Tibial artery (tissue), 4 donors: ENCODE results near the gene GRID2.

Experiments used
- DNase-seq, 2 donors: peaks; one replicate each; pipeline ENCODE4 v3.0.0-alpha.2; 2019
- H3K27ac ChIP-seq, 2 donors: fragments of 200-600 bp; sonication (generic) in 1 of 2; 1 replicate in 1 of 2; 2 replicates in 1 of 2; pipeline ENCODE4 v1.5.1; 2018 to 2019; ENCODE audit warnings: mild to moderate bottlenecking in 1 of 2
- H3K27me3 ChIP-seq, 2 donors: fragments of 200-600 bp; sonication (generic) in 1 of 2; one replicate each; pipeline versions ENCODE4 v1.5.1 to v1.6.0; 2016 to 2019
- H3K36me3 ChIP-seq, 3 donors: fragments of 200-600 bp; sonication (generic) in 2 of 3; one replicate each; pipeline ENCODE4 v1.5.1; 2016 to 2019; ENCODE audit warnings: mild to moderate bottlenecking in 2 of 3
- H3K4me1 ChIP-seq, 4 donors: fragments of 200-600 bp; sonication (generic) in 2 of 4; 1 replicate in 3 of 4; 2 replicates in 1 of 4; pipeline ENCODE4 v1.5.1; 2016 to 2019
- H3K4me3 ChIP-seq, 2 donors: fragments of 200-600 bp; sonication (generic) in 1 of 2; 1 replicate in 1 of 2; 2 replicates in 1 of 2; pipeline ENCODE4 v1.5.1; 2018 to 2019; ENCODE audit warnings: mild to moderate bottlenecking in 2 of 2
- H3K9me3 ChIP-seq, 3 donors: fragments of 200-600 bp; sonication (generic) in 1 of 3; one replicate each; pipeline ENCODE4 v1.5.1; 2016 to 2019
- intact Hi-C: fragments of 100-400 bp; cut with DNase I; formaldehyde crosslinking; loops from one replicate; pipeline ENCODE4 v1.15.0; 2023; ENCODE audit warnings: low total_unique reads
- TF ChIP-seq, protein P1 (sequence below), 2 experiments: fragments of 200-600 bp in 1 of 2; fragments of 450-650 bp in 1 of 2; IDR thresholded peaks; one replicate each; pipeline ENCODE4 v1.5.1; 2017 to 2019; ENCODE audit warnings: antibody characterized with exemption in 2 of 2, mild to moderate bottlenecking in 1 of 2, moderate library complexity in 1 of 2

The GRID2 gene

GRCh38 chr4:93495346-93495745, 1191.6 kb downstream of the GRID2 start:
- intact Hi-C loops = no loop called here
- Histone ChIP-seq H3K4me3 (no peak overlapping the region), H3K4me1 (no peaks in the 10 kb centered on the region), H3K27me3 (no peaks in the 10 kb centered on the region), H3K36me3 (no peaks in the 10 kb centered on the region), H3K27ac (no peak overlapping the region), H3K9me3 (no peaks in the 10 kb centered on the region)
- TF ChIP-seq, protein P1, sequence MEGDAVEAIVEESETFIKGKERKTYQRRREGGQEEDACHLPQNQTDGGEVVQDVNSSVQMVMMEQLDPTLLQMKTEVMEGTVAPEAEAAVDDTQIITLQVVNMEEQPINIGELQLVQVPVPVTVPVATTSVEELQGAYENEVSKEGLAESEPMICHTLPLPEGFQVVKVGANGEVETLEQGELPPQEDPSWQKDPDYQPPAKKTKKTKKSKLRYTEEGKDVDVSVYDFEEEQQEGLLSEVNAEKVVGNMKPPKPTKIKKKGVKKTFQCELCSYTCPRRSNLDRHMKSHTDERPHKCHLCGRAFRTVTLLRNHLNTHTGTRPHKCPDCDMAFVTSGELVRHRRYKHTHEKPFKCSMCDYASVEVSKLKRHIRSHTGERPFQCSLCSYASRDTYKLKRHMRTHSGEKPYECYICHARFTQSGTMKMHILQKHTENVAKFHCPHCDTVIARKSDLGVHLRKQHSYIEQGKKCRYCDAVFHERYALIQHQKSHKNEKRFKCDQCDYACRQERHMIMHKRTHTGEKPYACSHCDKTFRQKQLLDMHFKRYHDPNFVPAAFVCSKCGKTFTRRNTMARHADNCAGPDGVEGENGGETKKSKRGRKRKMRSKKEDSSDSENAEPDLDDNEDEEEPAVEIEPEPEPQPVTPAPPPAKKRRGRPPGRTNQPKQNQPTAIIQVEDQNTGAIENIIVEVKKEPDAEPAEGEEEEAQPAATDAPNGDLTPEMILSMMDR (IDR thresholded peaks at IDR 0.05) = no peak
- no peak for DNase-seq

DNA sequence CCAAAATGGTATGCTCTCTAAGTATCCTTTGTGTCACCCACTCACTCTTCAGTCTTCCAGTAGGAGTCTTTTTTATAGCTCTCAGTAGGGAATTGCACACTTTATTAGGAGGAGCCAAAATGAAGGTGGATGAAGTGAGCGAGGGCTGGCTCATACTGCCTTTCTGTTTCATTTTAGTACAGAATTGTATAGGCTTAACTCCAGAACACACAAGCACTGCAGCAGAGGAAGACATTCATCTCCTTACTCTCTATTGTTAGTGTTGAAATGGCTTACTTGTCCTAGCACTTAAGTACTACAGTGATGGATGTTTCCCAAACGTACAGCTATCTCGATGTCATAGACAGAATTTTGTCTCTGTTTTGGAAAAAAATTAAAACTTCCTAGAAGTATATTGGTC, 1197.5 kb downstream of the GRID2 start:
- TF ChIP-seq, protein P1 (IDR thresholded peaks at IDR 0.05) = no peak
- no peak for DNase-seq
- Histone ChIP-seq H3K9me3 (no peaks in the 10 kb centered on the region), H3K27ac (no peak overlapping the region), H3K4me3 (no peak overlapping the region), H3K27me3 (no peaks in the 10 kb centered on the region), H3K36me3 (no peaks in the 10 kb centered on the region), H3K4me1 (no peaks in the 10 kb centered on the region)
- intact Hi-C loops = no loop called here

DNA sequence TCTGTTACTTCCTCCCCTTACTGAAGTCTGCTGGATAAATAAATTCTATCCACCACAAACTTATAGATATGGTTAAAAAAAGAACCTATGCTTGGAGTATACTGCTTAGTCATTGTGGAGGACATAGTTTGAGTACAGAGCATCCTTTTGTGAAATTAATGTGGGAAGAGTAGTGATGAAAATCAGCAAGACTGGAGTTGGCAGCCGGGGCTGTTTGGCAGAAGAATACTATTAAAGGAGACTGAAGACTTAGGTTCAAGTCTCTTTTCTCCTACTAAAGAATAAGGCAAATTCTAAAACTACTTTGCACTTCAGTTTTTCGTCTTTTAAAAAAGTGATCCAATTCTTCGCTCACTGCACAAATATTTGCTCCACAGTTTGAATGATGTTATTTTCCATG, 1198.2 kb downstream of the GRID2 start:
- Histone ChIP-seq H3K27ac (no peak overlapping the region), H3K27me3 (no peaks in the 10 kb centered on the region), H3K9me3 (no peaks in the 10 kb centered on the region), H3K36me3 (no peaks in the 10 kb centered on the region), H3K4me1 (no peaks in the 10 kb centered on the region), H3K4me3 (no peak overlapping the region)
- intact Hi-C loops = no loop called here
- TF ChIP-seq, protein P1 (IDR thresholded peaks at IDR 0.05) = no peak
- no peak for DNase-seq

DNA sequence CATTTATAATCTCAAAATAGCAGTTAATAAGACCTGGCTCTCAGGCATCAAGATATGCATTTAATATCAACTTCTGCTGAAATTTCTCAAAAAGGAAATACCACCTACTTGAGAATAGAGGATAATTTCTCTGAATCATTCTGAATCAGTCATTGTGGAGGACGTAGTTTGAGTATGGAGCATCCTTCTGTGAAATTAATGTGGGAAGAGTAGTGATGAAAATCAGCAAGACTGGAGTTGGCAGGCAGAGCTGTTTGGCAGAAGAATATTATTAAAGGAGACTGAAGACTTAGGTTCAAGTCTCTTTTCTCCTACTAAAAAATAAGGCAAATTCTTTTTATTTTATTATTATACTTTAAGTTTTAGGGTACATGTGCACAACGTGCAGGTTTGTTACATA, 1199.2 kb downstream of the GRID2 start:
- no peaks in the 10 kb centered on the region for H3K9me3 ChIP-seq
- no peak for DNase-seq
- H3K27ac ChIP-seq = no peak overlapping the region
- no peak overlapping the region for H3K4me3 ChIP-seq
- intact Hi-C loops = no loop called here
- H3K4me1 ChIP-seq = no peaks in the 10 kb centered on the region
- H3K36me3 ChIP-seq = no peaks in the 10 kb centered on the region
- TF ChIP-seq, protein P1 (IDR thresholded peaks at IDR 0.05) = no peak
- H3K27me3 ChIP-seq = no peaks in the 10 kb centered on the region

DNA sequence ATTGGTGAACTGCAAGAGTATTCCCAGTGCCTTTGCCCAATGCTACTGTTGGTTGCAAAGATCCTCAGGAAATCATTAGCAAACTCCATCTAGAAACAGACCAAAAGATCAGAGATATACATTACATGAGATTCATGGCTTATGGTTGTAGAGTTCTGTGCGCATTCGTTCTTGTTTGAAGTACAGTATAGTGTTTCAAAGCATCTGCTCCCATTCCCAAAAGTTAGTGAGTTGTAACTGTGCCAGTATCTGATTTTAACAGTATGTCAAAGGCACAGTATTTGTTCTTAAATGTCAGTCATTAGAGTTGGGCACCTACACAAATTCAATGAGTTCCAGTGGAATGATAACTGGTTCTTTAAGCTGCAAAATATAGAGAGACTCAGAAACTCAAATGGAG, 1210.1 kb downstream of the GRID2 start:
- DNase-seq = no peak
- H3K4me3 ChIP-seq = no peak overlapping the region
- no peaks in the 10 kb centered on the region for H3K9me3 ChIP-seq
- no peak overlapping the region for H3K27ac ChIP-seq
- TF ChIP-seq, protein P1 (IDR thresholded peaks at IDR 0.05) = no peak
- no peaks in the 10 kb centered on the region for H3K36me3 ChIP-seq
- no peaks in the 10 kb centered on the region for H3K27me3 ChIP-seq
- intact Hi-C loops = no loop called here
- no peaks in the 10 kb centered on the region for H3K4me1 ChIP-seq

DNA sequence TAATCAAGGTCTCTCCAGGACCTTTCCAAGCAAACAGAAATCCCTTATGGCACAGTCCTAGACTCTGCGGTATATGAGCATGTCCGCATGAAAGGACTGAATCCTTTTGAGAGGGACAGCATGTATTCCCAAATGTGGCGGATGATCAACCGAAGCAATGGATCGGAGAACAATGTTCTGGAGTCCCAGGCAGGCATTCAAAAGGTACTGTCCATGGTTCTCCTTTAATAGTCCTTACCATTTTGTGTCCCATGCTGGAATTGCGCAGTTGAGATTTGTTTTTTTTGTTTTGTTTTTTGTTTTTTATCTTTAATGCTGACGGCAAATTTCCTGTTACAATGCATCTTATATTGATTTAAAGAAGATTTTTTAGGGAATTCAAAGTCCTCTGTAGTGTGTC, 1211.4 kb downstream of the GRID2 start:
- intact Hi-C loops = no loop called here
- no peaks in the 10 kb centered on the region for H3K4me1 ChIP-seq
- H3K36me3 ChIP-seq = no peaks in the 10 kb centered on the region
- no peaks in the 10 kb centered on the region for H3K9me3 ChIP-seq
- no peak overlapping the region for H3K4me3 ChIP-seq
- TF ChIP-seq, protein P1 (IDR thresholded peaks at IDR 0.05) = no peak
- no peak overlapping the region for H3K27ac ChIP-seq
- H3K27me3 ChIP-seq = no peaks in the 10 kb centered on the region
- DNase-seq = no peak
